ENCODE results near the gene RNASEH2A. TPM values are rescaled to one million over a fixed set of nuclear protein-coding genes. Genes with fewer than 3 reads are reported as not detected.
A peak's percentile ranks its signal among the peaks of the same experiment; 100 is the strongest.

Gene RNASEH2A
- polyA plus RNA-seq, 4 donors = 29.1 to 45.7 (median 35.3) TPM

GRCh38 chr19:12782424-12783290 lies 23.7 kb upstream of the RNASEH2A start:
- DNase-seq (ENCODE audit: low read depth in 4 of 4, low spot score in 2 of 4) = no peak

- no peak for DNase-seq (ENCODE audit: low read depth in 4 of 4, low spot score in 2 of 4)
Measured at GRCh38 chr19:12783291-12783848, 23.0 kb upstream of the RNASEH2A start.

- no peak for DNase-seq (ENCODE audit: low read depth in 4 of 4, low spot score in 2 of 4)
Measured at GRCh38 chr19:12783849-12784393, 22.5 kb upstream of the RNASEH2A start.

- no peak for DNase-seq (ENCODE audit: low read depth in 4 of 4, low spot score in 2 of 4)
Measured at GRCh38 chr19:12784394-12784870, 22.0 kb upstream of the RNASEH2A start.

- no peak for DNase-seq (ENCODE audit: low read depth in 4 of 4, low spot score in 2 of 4)
Measured at GRCh38 chr19:12784871-12785430, 21.4 kb upstream of the RNASEH2A start.

- no peak for DNase-seq (ENCODE audit: low read depth in 4 of 4, low spot score in 2 of 4)
Measured at GRCh38 chr19:12785431-12786031, 20.9 kb upstream of the RNASEH2A start.

GRCh38 chr19:12786141-12786870 lies 20.1 kb upstream of the RNASEH2A start:
- DNase-seq (ENCODE audit: low read depth in 4 of 4, low spot score in 2 of 4) = no peak

GRCh38 chr19:12786952-12787351 lies 19.4 kb upstream of the RNASEH2A start:
- DNase-seq (ENCODE audit: low read depth in 4 of 4, low spot score in 2 of 4) = no peak

- no peak for DNase-seq (ENCODE audit: low read depth in 4 of 4, low spot score in 2 of 4)
Measured at GRCh38 chr19:12787458-12787857, 18.9 kb upstream of the RNASEH2A start.

- no peak for DNase-seq (ENCODE audit: low read depth in 4 of 4, low spot score in 2 of 4)
Measured at GRCh38 chr19:12788042-12788681, 18.2 kb upstream of the RNASEH2A start.

- no peak for DNase-seq (ENCODE audit: low read depth in 4 of 4, low spot score in 2 of 4)
Measured at GRCh38 chr19:12788682-12789097, 17.7 kb upstream of the RNASEH2A start.

- DNase-seq (ENCODE audit: low read depth in 4 of 4, low spot score in 2 of 4) = no peak
Measured at GRCh38 chr19:12789098-12789903, 17.1 kb upstream of the RNASEH2A start.

GRCh38 chr19:12789904-12790619 lies 16.3 kb upstream of the RNASEH2A start:
- peak in 3 of 4 donors; percentile 82 to 89 (median 88) for DNase-seq (ENCODE audit: low read depth in 4 of 4, low spot score in 2 of 4)

GRCh38 chr19:12790628-12791344 lies 15.6 kb upstream of the RNASEH2A start:
- DNase-seq (ENCODE audit: low read depth in 4 of 4, low spot score in 2 of 4) = no peak

GRCh38 chr19:12791345-12792050 lies 14.9 kb upstream of the RNASEH2A start, which contains the start of gene JUNB:
Gene JUNB, plus strand, starts transcription at chr19:12791486. Its CDS starts 286 bp downstream, at chr19:12791772.
- DNase-seq (ENCODE audit: low read depth in 4 of 4, low spot score in 2 of 4) = peak in 2 of 4 donors; percentile 85 to 88

GRCh38 chr19:12792051-12792852 lies 14.1 kb upstream of the RNASEH2A start:
- no peak for DNase-seq (ENCODE audit: low read depth in 4 of 4, low spot score in 2 of 4)

Data from left renal cortex interstitium (tissue), 4 donors.